Endometrial microvascular endothelial cells (primary cell): ENCODE results near the gene GNPDA1. TPM values are rescaled to one million over a fixed set of nuclear protein-coding genes. Genes with fewer than 3 reads are reported as not detected.
"Not testable (repeated sequence)": the region's sequence is repeated elsewhere in the genome, so short reads cannot be mapped to it uniquely, and the experiment has no call there.

ENCODE experiments used
- in situ Hi-C: cut with HindIII; loops from 2 replicates; pipeline ENCODE4 v1.10.0; 2017; ENCODE audit warnings: low sequenced_read_pairs, low pct_unique_long_range_greater_than_20kb; ENCODE audit errors: inconsistent ontology term
- total RNA-seq: library from RNA; depleted of rRNA; stranded (reverse); fragments of >200 nt; gene quantifications from one replicate; pipeline ENCODE4 v1.2.3, GENCODE V29; 2015; ENCODE audit errors: inconsistent ontology term

GNPDA1 gene
- 155 TPM for total RNA-seq

- in situ Hi-C loops, result loop anchor here (25.0 kb wide), 1 partner anchor 124 kb away; no protein-coding TSS in a partner anchor
These were observed at the start of gene GNPDA1 for GRCh38 chr5:142012792-142013388. GNPDA1 (minus strand) TSS chr5:142013027; CDS start chr5:142012035, 992 bp downstream.

- in situ Hi-C loops, result no loop called here
These were observed 46.6 kb upstream of the GNPDA1 start for GRCh38 chr5:142059304-142059940.

- in situ Hi-C loops, result no loop called here
These were observed 44.9 kb upstream of the GNPDA1 start for GRCh38 chr5:142057697-142058056.

GRCh38 chr5:142056816-142057696 is 44.2 kb upstream of the GNPDA1 start:
- in situ Hi-C loops, result no loop called here

- in situ Hi-C loops, result no loop called here
These were observed 42.5 kb upstream of the GNPDA1 start for GRCh38 chr5:142055301-142055700.

GRCh38 chr5:142053426-142054151 is 40.8 kb upstream of the GNPDA1 start:
- in situ Hi-C loops, result no loop called here

- in situ Hi-C loops, result not testable (repeated sequence)
These were observed 39.2 kb upstream of the GNPDA1 start for GRCh38 chr5:142052026-142052425.

- in situ Hi-C loops, result no loop called here
These were observed 35.4 kb upstream of the GNPDA1 start for GRCh38 chr5:142048272-142048671.

GRCh38 chr5:142046191-142046590 is 33.4 kb upstream of the GNPDA1 start:
- in situ Hi-C loops, result no loop called here

GRCh38 chr5:142040881-142041280 is 28.1 kb upstream of the GNPDA1 start:
- in situ Hi-C loops, result not testable (repeated sequence)

- in situ Hi-C loops, result no loop called here
These were observed 27.5 kb upstream of the GNPDA1 start for GRCh38 chr5:142040285-142040684.

- in situ Hi-C loops, result no loop called here
These were observed 25.9 kb upstream of the GNPDA1 start for GRCh38 chr5:142038735-142039134.

- in situ Hi-C loops, result not testable (repeated sequence)
These were observed 24.8 kb upstream of the GNPDA1 start for GRCh38 chr5:142037599-142037998.

GRCh38 chr5:142036918-142037317 is 24.1 kb upstream of the GNPDA1 start:
- in situ Hi-C loops, result no loop called here

- in situ Hi-C loops, result no loop called here
These were observed 22.2 kb upstream of the GNPDA1 start for GRCh38 chr5:142034994-142035393.

GRCh38 chr5:142033632-142034567 is 21.1 kb upstream of the GNPDA1 start:
- in situ Hi-C loops, result not testable (repeated sequence)

GRCh38 chr5:142032747-142033631 is 20.2 kb upstream of the GNPDA1 start:
- in situ Hi-C loops, result no loop called here
